CD4-positive, alpha-beta T cell treated with Interferon alpha-2 for 1 hour (primary cell): Measurements from ENCODE around the gene NINL.
"Not testable (repeated sequence)": the region's sequence is repeated elsewhere in the genome, so short reads cannot be mapped to it uniquely, and the experiment has no call there.

Experiments used
- DNase-seq, 2 donors: peaks; one replicate each; pipeline ENCODE4 v3.0.0-alpha.2; 2020 to 2022

The NINL gene

DNA sequence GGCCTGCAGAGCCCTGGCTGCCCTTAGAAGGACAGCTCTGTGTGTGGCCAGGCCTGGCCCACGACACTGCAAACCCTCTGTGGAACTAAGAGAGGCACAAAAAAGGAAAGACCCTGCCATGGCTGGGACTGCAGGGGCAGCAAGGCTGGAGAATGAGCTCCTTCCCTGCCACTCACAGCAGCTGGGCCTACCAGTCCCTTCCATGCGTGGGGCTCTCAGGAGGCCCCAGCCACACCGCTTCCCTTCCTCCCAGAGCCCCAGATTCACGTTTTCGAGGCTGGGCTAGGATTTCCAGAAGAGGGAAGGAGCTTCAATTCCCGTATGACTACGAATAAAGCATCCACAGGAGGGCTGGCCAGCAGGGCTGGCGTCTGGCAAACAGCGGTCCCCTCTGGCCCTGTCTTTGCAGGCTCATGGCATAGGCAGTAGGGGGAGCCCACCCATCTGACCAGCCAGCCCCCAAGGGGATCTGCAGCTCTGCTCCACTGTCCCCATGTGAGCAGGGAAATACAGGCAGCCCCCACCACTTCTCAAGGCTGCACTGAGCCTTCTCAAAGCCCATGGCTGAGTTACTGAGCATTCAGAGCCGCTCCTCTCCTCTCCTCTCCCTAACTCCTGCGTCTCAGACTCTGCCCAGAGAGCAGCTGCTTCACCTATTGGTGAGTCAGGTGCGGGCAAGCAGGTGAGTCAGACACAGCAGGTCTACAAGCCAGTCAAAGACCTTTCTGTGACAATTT is 53.1 kb downstream of the NINL start:
- no peak for DNase-seq

DNA sequence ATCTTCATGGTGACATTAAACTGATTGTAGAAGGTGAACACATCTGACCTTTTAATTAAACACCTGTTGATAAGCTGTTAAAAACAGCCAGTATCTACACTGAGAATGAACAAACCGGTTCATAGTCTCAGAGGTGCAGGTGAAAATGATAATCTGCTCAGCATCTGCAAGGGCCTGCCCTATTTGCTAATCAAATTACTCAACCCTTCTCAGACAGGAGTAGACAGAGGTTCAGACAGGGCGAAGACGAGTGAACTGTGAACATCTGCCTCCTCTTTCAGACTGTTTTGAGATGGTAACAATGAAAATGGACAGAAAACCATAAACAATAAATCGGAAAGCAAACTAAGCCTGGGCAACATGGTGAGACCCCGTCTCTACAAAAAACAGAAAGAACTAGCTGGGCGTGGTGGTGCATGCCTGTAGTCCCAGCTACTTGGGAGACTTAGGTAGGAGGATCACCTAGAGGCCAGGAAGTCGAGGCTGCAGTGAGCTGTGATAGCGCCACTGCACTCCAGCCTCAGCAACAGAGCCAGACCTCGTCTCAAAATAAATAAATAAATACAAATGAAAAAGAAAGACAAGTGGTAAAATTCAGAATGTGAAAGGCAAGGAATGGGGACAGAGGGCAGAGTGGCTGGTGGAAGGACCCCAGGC is 55.9 kb downstream of the NINL start:
- DNase-seq: no peak

DNA sequence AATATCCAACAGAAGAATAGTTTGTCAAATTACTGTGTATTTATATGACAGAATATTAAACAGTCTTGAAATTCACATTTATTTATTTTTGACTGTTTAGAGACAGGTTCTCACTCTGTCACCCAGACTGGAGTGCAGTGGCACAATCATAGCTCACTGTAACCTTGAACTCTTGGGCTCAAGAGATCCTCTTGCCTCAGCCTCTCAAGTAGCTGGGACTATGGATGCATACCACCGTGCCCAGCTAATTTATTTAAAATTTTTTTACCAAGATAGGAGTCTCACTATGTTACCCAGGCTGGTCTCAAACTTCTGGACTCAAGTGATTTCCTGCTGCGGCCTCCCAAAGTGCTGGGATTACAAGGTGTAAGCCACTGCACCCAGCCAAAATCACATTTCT is 57.4 kb downstream of the NINL start:
- no peak for DNase-seq

DNA sequence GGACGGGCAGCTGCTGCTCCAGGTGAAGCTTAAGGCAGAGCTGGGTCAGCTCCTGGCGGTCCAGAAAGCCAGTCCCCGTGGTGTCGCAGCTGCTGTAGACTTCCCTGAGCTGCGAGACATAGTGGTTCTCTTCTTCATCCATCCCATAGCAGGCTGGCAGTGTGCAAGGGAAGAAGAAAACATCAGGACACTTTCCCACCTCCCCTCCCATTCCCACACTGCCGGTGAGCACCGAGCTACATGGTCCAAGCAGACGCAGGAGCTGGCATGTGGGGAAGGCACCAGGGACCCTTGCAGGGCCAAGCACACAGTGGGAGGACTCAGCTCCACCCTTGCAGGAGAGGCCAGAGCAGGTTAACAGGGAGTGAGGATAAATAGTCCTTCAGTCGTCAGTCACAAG is 58.9 kb downstream of the NINL start:
- DNase-seq: no peak

DNA sequence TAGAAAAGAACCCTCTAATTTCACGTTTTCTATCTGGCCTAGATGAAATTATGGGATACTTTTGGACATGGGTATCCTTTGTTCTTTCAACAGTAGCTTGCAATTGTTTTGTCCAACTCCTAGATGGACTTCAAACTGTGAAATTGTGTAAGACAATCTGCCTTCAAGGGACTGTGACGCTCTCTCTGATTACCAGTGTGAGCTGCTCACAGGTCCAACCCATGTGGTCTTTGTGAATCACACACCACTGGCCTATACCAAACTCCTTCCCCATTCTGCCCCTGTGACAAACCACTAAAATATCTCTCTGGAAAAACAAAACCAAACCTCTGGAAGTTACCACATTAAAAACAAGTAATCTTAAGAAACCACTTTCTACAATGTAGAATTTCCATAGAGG is 59.5 kb downstream of the NINL start:
- DNase-seq: no peak

DNA sequence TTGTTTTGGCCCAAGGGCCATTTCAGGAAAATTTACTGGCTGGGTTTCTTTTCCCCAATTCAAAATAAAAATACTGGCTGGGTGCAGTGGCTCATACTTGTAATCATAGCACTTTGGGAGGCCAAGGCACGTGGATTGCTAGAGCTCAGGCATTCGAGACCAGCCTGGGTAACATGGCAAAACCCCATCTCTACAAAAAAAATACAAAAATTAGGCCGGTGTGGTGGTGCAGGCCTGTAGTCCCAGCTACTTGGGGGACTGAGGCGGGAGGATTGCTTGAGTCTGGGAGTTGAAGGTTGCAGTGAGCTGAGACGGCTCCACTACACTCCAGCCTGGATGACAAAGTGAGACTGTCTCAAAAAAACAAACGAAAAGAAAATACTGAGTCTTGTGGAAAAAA is 60.0 kb downstream of the NINL start:
- DNase-seq: no peak

DNA sequence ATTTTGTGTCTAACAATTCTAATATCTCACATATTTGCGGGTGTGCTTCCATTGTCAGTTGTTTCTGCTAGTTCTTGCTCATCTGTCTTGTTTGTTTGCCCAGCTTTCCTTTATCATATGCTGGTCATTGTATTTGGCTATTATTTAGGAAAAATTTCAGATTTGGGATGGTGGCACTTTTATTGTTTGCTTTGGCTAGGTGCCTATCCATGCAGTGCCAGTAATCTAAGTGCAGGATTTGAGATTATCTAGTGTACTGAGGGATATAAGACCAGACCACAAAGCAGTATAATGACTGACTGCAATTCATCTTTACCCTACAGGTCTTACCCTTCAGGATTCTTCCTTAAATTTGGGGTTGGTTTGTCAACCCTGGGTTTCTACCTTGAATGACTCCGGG is 63.9 kb downstream of the NINL start:
- no peak for DNase-seq

DNA sequence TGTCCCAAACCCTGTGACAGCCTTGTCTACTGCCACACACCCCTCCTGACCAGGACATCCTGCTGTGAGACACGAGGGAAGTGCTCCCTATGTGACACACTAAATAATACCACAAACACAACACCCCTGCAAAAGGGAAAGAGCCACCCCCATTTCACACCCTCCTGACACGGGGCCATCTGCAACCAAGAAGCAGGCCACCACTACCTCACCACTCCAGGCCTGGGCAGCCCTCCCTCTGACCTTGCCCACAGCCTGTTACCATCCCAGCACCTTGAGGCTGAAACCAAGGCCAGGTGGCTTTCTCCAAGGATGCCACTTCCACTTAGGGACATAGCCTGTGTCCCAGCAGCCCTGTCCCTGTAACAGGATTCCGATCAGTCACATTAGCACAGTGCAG is 68.2 kb downstream of the NINL start:
- DNase-seq: no peak

DNA sequence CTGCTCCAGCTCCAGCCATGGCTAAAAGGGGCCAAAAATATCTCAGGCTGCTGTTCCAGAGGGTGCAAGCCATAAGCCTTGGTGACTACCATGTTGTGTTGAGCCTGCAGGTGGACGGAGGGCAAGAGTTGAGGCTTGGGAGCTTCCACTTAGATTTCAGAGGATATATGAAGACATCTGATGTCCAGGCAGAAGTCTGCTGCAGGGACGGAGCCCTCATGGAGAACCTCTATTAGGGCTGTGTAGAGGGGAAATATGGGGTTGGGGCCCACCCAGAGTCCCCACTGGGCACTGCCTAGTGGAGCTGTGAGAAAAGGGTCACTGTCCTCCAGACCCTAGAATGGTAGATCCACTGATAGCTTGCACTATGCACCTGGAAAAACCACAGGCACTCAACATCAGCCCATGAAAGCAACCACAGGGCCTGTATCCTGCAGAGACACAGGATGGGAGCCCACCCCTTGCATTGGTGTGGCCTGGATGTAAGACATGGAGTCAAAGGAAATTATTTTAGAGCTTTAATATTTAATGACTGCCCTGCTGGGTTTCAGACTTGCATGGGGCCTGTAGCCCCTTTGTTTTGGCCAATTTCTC is 70.5 kb downstream of the NINL start:
- no peak for DNase-seq

DNA sequence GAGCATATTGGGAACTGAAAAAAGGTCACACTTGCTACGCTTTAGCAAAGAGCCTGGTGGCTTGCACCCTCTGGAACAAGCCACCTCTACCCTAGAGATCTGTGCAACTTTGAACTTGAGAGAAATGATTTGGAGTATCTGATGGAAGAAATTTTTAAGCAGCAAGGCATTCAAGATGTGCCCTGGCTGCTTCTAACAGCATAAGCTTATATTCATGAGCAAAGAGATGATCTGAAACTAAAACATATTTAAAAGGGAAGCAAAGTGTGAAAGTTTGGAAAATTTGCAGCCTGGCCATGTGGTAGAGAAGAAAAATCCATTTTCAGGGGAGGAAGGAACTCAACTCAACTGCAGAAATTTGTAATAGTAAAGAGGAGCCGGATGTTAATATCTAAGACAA is 71.1 kb downstream of the NINL start:
- no peak for DNase-seq

DNA sequence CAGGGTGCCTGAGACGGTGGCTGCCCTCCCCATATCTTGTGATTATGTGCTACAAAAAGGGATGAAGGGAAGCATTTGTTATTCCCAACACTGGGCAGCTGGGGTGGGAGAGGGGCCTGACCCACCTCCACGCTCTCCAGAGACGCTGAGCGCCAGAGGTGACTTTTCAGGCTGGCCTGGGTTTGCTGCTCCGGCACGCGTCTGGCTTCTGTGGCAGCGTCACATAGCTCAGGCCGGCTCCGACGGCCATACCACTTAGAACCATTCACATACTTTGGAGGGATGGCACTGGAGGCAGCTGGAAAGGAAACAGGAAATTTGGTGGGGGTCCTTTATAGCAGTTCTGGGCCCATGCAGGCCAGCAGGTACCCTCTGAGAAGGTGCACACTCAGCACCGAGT is 72.6 kb downstream of the NINL start:
- DNase-seq: no peak

DNA sequence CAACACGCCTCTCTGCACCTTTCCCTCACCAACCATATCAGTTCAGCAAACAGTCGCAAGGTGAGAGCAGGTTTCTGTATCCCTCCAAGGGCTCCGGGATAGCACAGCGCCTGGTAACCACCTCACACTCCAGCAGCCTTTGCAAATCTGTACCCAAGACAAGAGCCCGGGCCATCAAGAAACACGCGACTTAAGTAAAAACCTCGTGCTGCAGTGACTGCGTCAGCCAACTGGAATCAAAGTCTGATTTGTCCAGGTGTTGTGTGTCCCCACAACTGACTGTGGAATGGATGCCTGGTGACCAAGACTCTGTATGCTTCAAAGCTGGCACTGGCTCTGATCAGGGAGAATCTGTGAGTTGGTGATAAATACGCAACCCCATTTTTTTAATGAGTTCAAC is 74.1 kb downstream of the NINL start:
- DNase-seq: no peak

DNA sequence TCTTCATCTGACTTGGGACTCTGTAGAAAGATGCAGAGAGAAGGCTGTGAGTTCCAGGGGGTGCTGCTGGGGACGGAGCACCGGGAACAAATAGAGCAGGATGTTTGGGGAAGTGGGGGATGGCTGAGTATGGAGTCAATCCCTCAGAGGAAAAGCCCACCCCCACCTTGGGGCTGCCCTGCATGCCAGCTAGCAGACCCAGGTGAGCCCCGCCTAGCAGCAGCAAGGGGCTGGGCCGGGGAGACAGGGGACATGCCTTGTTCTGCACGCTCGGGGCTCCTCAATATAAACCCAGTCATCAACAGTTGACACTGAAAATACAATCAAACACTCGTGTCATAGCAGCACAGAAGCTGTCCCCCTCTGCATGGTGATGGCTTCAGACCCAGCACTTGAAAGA is 74.6 kb downstream of the NINL start:
- DNase-seq: no peak

DNA sequence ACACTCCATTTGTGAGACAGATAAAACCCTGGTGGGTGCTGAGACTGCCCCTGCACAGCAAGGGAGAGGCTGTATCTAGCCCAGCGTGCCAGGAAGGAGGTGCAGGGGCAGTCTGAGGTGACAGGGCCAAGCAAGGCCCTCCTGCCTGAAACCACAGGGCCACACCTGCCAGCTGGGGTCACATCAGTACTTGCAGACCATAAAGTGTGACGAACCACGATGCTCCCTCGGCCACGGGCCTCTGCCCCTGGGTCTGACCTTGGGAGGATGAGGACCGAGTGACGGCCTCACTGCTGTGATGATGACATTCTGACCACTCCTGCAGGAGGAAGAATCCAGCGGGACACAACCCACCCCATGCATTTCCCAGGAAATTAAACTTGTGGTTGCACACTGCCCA is 75.1 kb downstream of the NINL start:
- no peak for DNase-seq

DNA sequence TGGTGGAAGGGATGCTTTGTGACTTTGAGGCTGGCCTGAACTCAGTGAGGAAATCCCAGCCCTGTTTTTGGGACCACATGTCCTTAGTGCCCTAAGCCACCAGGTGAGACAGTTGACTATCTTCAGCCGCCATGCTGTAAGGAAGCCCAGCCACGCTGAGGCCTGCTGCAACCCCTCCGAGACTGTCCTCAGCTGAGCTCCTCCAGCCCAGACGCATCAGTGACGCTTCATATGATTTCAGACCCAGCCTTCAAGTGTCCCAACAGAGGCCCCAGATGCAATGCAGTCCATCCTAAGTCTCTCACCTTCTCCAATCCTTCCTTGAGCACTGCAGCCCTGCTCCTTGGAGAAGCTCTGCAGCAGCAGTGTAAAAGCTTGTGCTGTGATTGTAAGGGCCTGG is 76.2 kb downstream of the NINL start:
- no peak for DNase-seq

DNA sequence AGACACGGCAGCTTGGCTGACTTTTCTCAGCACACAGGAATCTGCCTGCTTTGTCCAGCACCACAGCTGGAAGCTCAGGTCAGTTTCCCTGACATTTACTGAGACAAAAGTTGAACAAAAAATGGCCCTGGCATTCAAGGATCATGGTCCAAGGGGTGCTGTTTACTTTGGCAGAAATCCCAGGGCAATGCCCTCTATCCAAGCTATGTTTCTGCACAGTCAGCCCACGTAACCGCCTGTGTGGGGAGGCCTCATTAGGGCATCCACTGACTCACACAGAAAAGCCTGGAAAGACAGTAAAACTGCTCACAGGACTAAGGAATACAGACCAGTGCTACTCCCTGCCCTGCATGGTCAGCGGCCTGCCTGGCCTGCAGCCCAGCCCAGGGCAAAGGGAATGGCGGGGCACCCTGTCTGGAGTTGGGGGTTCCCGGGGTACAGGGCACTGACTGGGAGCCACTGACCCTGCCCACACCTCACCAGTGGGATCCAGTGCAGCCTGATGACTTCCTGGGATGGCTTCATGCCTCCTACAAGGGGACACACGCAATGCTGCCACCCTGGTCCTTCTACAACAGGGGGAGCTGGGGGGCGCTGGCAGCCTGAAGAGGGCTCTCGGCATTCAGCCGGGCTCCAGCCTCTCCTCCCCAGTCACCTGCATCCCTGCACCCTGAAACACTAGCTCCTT is 77.1 kb downstream of the NINL start:
- no peak for DNase-seq

DNA sequence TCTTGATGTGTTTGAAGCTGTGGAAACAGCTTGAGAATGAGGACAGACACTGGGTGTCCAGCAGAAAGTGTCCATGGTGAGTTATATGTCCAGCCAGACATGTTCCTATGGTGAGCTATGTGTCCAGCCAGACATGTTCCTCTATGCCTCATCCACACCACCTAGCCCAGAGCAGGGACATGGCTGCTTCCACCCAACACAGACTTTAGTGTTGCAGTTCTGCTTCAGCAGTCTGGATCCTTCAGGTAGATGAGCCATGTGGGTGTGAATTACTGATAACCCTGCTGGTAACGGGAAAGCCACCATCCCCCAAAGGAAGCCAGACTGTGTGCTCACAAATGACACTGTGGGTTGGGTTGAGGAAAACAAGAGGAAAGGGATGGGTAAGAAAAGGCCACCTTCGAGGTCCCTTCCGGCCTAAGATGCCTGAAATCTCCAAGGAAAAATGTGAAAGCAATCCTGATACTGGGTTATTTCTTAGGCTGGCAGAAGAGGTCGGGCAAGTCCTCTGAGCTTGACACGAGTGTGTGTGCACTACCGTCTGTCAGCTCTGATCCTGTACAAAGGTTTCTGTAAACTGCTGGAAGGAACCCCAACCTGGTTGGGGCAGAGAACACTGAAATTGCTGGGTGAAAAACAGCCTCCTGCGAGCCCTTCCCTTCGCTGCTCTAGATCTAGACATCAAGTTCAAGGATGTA is 77.8 kb downstream of the NINL start:
- no peak for DNase-seq

DNA sequence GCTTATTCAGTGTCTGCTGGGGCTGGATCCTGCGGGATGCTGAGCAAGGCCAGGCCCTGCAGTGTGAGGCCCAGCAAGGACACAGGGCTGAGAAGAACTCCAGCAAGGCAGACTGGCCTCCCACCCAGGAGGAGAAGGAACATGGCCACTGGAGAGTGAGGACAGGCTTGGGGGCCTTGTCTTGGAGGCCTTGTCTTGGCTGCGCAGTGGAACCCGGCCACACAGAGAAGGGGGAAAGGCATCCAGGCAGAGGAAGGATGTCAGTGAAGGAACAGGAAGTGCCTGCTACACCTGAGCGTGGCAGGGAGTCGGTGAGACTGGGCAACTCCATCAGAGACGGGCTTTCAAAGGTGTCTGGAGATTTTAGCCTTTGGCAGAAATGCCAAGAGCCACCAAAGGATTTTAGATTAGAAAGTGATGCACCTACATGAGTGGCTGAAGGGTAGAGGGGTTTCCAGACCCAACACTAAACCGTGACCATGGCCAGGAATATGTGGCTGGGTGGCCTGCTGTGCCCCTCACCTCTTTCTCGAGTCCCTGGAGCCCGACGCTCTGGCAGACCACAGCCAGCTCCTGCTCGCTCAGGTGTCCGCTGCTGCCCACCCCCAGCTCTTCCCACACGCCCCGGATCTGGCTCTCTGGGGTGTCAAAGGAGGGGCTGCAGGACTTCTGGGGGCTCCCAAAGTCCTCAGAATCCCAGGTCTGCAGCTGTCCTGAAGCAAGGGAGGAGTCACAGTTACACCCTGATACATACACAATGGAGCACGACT is 80.8 kb downstream of the NINL start:
- DNase-seq: no peak

DNA sequence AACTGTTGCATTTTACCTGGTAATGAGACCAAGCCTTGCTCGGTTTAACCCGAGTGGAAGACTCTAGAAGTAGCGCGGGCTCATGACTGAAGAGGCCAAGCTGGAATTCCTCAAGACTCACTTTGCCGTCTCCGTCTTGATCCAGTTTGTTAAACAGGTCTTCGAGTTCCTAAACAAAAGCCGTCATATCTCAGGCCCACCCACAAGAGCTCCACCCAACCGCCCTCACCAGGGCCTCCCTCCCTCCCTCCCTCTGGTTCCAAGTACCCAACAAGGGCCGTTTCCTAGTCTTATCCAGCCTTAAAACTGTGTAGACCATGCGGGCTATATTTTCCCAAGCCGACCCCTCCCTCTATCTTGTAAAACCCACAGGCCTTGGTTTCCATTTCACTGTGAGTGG is 81.4 kb downstream of the NINL start:
- no peak for DNase-seq

DNA sequence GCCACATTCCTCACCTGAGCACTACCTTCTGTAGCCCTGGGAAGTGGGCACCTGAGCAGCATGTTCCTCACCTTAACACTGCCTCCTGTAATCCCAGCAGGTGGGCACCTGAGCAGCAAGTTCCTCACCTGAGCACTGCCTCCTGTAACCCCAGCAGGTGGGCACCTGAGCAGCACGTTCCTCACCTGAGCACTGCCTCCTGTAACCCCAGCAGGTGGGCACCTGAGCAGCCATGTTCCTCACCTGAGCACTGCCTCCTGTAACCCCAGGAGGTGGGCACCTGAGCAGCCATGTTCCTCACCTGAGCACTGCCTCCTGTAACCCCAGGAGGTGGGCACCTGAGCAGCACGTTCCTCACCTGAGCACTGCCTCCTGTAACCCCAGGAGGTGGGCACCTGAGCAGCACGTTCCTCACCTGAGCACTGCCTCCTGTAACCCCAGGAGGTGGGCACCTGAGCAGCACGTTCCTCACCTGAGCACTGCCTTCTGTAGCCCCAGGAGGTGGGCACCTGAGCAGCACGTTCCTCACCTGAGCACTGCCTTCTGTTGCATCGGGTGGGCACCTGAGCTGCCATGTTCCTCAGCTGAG is 82.2 kb downstream of the NINL start:
- DNase-seq: not testable (repeated sequence)

DNA sequence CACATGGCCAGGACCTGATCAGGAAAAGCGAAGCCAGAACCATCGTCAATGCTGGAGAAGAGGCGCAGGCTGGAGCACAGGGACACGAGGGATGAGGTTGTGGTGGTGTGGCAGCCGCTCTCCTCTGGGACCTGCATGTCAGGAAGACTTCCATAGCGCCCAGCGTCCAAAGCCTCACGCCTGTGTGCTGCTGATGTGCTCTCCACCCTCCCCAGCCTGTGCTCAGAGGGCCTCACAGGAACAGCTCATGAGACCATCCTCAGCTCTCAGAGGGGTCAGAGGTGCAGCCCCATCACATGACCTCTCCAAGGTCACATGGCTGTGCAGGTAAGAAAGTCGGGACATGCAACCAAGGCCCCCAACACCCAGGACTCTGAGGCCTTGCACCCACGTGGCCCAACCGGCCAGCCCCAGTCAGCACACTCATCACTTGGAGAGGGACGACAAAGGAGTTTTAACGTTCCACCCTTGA is 84.4 kb downstream of the NINL start:
- no peak for DNase-seq

DNA sequence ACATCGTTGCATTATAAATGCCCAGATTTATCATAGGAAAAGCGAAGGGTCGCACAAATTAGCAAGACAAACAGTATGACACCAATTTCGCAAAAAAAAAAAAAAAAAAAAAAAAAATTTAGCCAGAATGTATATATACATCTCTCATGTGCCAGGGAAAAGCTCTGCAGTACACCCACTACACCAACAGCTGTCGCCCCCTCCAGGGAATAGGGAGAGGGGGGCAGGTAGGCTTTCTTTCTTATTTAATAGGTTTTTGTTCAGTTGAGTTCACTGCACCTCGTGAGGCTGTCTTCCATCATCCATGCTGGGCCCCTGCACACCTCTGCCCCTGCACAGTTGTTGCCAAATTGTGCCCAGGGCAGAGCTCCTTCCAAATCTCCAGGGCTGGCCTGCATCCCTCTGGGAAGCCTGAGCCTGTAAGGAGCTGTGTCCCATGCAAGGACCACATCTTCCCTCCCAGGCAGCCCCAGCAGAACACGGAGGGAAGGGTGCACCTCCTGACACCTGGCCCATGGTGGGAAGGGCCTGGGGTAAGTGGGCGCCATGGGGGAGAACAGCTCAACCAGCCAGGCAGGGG is 85.4 kb downstream of the NINL start:
- no peak for DNase-seq
